T-helper 1 cell treated with Interleukin-12 subunit alpha and Interleukin-12 subunit beta and Interleukin-4 antibody, amounts not matched to agents 30 μg/mL and 1 μg/mL, for 36 hours (primary cell): Measurements from ENCODE around the gene NKD1.

Source experiments
- H3K27ac Mint-ChIP-seq: one replicate; pipeline ENCODE4 v1.8.0; 2021; ENCODE audit warnings: mild to moderate bottlenecking, mixed read lengths
- H3K27me3 Mint-ChIP-seq: one replicate; pipeline ENCODE4 v1.8.0; 2021; ENCODE audit warnings: low read depth, mixed read lengths
- H3K36me3 Mint-ChIP-seq: one replicate; pipeline ENCODE4 v1.8.0; 2021; ENCODE audit warnings: low read depth, mixed read lengths
- H3K4me1 Mint-ChIP-seq: one replicate; pipeline ENCODE4 v1.8.0; 2021; ENCODE audit warnings: low read depth, mixed read lengths
- H3K4me3 Mint-ChIP-seq: one replicate; pipeline ENCODE4 v1.8.0; 2021; ENCODE audit warnings: mild to moderate bottlenecking, moderate library complexity, mixed read lengths
- H3K9me3 Mint-ChIP-seq: one replicate; pipeline ENCODE4 v1.8.0; 2021; ENCODE audit warnings: mixed read lengths

The NKD1 gene

GRCh38 chr16:50583211-50583610 is 35.0 kb downstream of the NKD1 start:
- Mint-ChIP-seq H3K4me1 (no peaks in the 10 kb centered on the region), H3K27me3 (no peaks in the 10 kb centered on the region), H3K36me3 (no peaks in the 10 kb centered on the region), H3K27ac (no peak overlapping the region), H3K9me3 (no peaks in the 10 kb centered on the region), H3K4me3 (no peak overlapping the region)

- Mint-ChIP-seq H3K27ac (no peak overlapping the region), H3K9me3 (no peaks in the 10 kb centered on the region), H3K4me1 (peaks cover 6% of the 10 kb centered on the region), H3K36me3 (no peaks in the 10 kb centered on the region), H3K4me3 (no peak overlapping the region), H3K27me3 (no peaks in the 10 kb centered on the region)
Measured at GRCh38 chr16:50584033-50584722, 36.0 kb downstream of the NKD1 start.

- Mint-ChIP-seq H3K27me3 (no peaks in the 10 kb centered on the region), H3K4me3 (no peak overlapping the region), H3K36me3 (no peaks in the 10 kb centered on the region), H3K9me3 (no peaks in the 10 kb centered on the region), H3K27ac (no peak overlapping the region), H3K4me1 (peaks cover 14% of the 10 kb centered on the region)
Measured at GRCh38 chr16:50585331-50585776, 37.2 kb downstream of the NKD1 start.

- H3K4me3 Mint-ChIP-seq: no peak overlapping the region
- no peaks in the 10 kb centered on the region for H3K9me3 Mint-ChIP-seq
- H3K4me1 Mint-ChIP-seq: peaks cover 14% of the 10 kb centered on the region
- no peaks in the 10 kb centered on the region for H3K27me3 Mint-ChIP-seq
- H3K27ac Mint-ChIP-seq: no peak overlapping the region
- no peaks in the 10 kb centered on the region for H3K36me3 Mint-ChIP-seq
Measured at GRCh38 chr16:50587543-50587942, 39.3 kb downstream of the NKD1 start.

GRCh38 chr16:50588276-50588675 is 40.1 kb downstream of the NKD1 start:
- Mint-ChIP-seq H3K27ac (no peak overlapping the region), H3K4me3 (no peak overlapping the region)

GRCh38 chr16:50591209-50591608 is 43.0 kb downstream of the NKD1 start:
- H3K4me3 Mint-ChIP-seq: no peak overlapping the region

More at GRCh38 chr16:50588276-50588675, 40.1 kb downstream of the NKD1 start:
- H3K36me3 Mint-ChIP-seq: no peaks in the 10 kb centered on the region
- peaks cover 14% of the 10 kb centered on the region for H3K4me1 Mint-ChIP-seq
- no peaks in the 10 kb centered on the region for H3K27me3 Mint-ChIP-seq
- no peaks in the 10 kb centered on the region for H3K9me3 Mint-ChIP-seq

GRCh38 chr16:50591800-50592771 is 43.9 kb downstream of the NKD1 start:
- Mint-ChIP-seq H3K4me3 (no peak overlapping the region), H3K27ac (no peak overlapping the region), H3K27me3 (no peaks in the 10 kb centered on the region), H3K4me1 (peaks cover 14% of the 10 kb centered on the region), H3K9me3 (no peaks in the 10 kb centered on the region), H3K36me3 (no peaks in the 10 kb centered on the region)

More at GRCh38 chr16:50591209-50591608, 43.0 kb downstream of the NKD1 start:
- no peak overlapping the region for H3K27ac Mint-ChIP-seq
- no peaks in the 10 kb centered on the region for H3K27me3 Mint-ChIP-seq
- peaks cover 14% of the 10 kb centered on the region for H3K4me1 Mint-ChIP-seq
- no peaks in the 10 kb centered on the region for H3K9me3 Mint-ChIP-seq
- H3K36me3 Mint-ChIP-seq: no peaks in the 10 kb centered on the region

GRCh38 chr16:50592996-50593395 is 44.8 kb downstream of the NKD1 start:
- Mint-ChIP-seq H3K9me3 (no peaks in the 10 kb centered on the region), H3K4me3 (no peak overlapping the region), H3K27me3 (no peaks in the 10 kb centered on the region), H3K36me3 (no peaks in the 10 kb centered on the region), H3K4me1 (peaks cover 14% of the 10 kb centered on the region), H3K27ac (no peak overlapping the region)

GRCh38 chr16:50593410-50594150 is 45.4 kb downstream of the NKD1 start:
- Mint-ChIP-seq H3K4me1 (peaks cover 14% of the 10 kb centered on the region), H3K27ac (no peak overlapping the region), H3K4me3 (no peak overlapping the region), H3K9me3 (no peaks in the 10 kb centered on the region), H3K27me3 (no peaks in the 10 kb centered on the region), H3K36me3 (no peaks in the 10 kb centered on the region)

GRCh38 chr16:50594308-50595260 is 46.4 kb downstream of the NKD1 start:
- Mint-ChIP-seq H3K27me3 (no peaks in the 10 kb centered on the region), H3K9me3 (no peaks in the 10 kb centered on the region), H3K4me1 (peaks cover 5% of the 10 kb centered on the region), H3K36me3 (no peaks in the 10 kb centered on the region), H3K27ac (no peak overlapping the region), H3K4me3 (no peak overlapping the region)

- no peaks in the 10 kb centered on the region for H3K4me1 Mint-ChIP-seq
- no peaks in the 10 kb centered on the region for H3K36me3 Mint-ChIP-seq
- H3K27me3 Mint-ChIP-seq: no peaks in the 10 kb centered on the region
- no peak overlapping the region for H3K27ac Mint-ChIP-seq
- no peak overlapping the region for H3K4me3 Mint-ChIP-seq
- H3K9me3 Mint-ChIP-seq: no peaks in the 10 kb centered on the region
Measured at GRCh38 chr16:50595859-50596258, 47.7 kb downstream of the NKD1 start.

- H3K27me3 Mint-ChIP-seq: no peaks in the 10 kb centered on the region
- H3K4me3 Mint-ChIP-seq: no peak overlapping the region
- H3K36me3 Mint-ChIP-seq: no peaks in the 10 kb centered on the region
- no peaks in the 10 kb centered on the region for H3K9me3 Mint-ChIP-seq
- no peaks in the 10 kb centered on the region for H3K4me1 Mint-ChIP-seq
- no peak overlapping the region for H3K27ac Mint-ChIP-seq
Measured at GRCh38 chr16:50596762-50597450, 48.7 kb downstream of the NKD1 start.

- Mint-ChIP-seq H3K27ac (no peak overlapping the region), H3K9me3 (no peaks in the 10 kb centered on the region), H3K27me3 (no peaks in the 10 kb centered on the region), H3K4me3 (no peak overlapping the region), H3K4me1 (peaks cover 3% of the 10 kb centered on the region), H3K36me3 (no peaks in the 10 kb centered on the region)
Measured at GRCh38 chr16:50597563-50598255, 49.5 kb downstream of the NKD1 start.
